ENCODE data around the gene OSCAR. TPM values are rescaled to one million over a fixed set of nuclear protein-coding genes. Genes with fewer than 3 reads are reported as not detected.

OSCAR gene
- total RNA-seq (2014; rRNA removed; shearing (Covaris generic)) = 0.06 and 2.2 TPM in 2 replicates

GRCh38 chr19:54100561-54100960 is at the start of gene OSCAR:
OSCAR (minus strand) TSS chr19:54100803; CDS start chr19:54100792, 11 bp downstream.
- no peak for DNase-seq (ENCODE audit: low spot score)

- no peak for DNase-seq (ENCODE audit: low spot score)
Measured at GRCh38 chr19:54149021-54149812, 48.6 kb upstream of the OSCAR start.

- DNase-seq (ENCODE audit: low spot score) = no peak
Measured at GRCh38 chr19:54148158-54148557, 47.6 kb upstream of the OSCAR start.

- no peak for DNase-seq (ENCODE audit: low spot score)
Measured at GRCh38 chr19:54147676-54148075, 47.1 kb upstream of the OSCAR start.

- no peak for DNase-seq (ENCODE audit: low spot score)
Measured at GRCh38 chr19:54145541-54146158, 45.0 kb upstream of the OSCAR start.

- no peak for DNase-seq (ENCODE audit: low spot score)
Measured at GRCh38 chr19:54142166-54142780, 41.7 kb upstream of the OSCAR start.

- DNase-seq (ENCODE audit: low spot score) = no peak
Measured at GRCh38 chr19:54141356-54141755, 40.8 kb upstream of the OSCAR start.

- no peak for DNase-seq (ENCODE audit: low spot score)
Measured at GRCh38 chr19:54138489-54139256, 38.1 kb upstream of the OSCAR start.

GRCh38 chr19:54137699-54138488 is 37.3 kb upstream of the OSCAR start, which contains the start of gene CNOT3:
CNOT3 (plus strand) TSS chr19:54137762; CDS start chr19:54142979, 5,217 bp downstream.
- DNase-seq (ENCODE audit: low spot score) = no peak

GRCh38 chr19:54136864-54137698 is 36.5 kb upstream of the OSCAR start:
- peak; percentile 100 for DNase-seq (ENCODE audit: low spot score)

GRCh38 chr19:54136086-54136863 is 35.7 kb upstream of the OSCAR start:
- no peak for DNase-seq (ENCODE audit: low spot score)

- no peak for DNase-seq (ENCODE audit: low spot score)
Measured at GRCh38 chr19:54133957-54134590, 33.5 kb upstream of the OSCAR start.

GRCh38 chr19:54133312-54133956 is 32.8 kb upstream of the OSCAR start:
- DNase-seq (ENCODE audit: low spot score) = no peak

- DNase-seq (ENCODE audit: low spot score) = no peak
Measured at GRCh38 chr19:54129617-54129996, 29.0 kb upstream of the OSCAR start.

GRCh38 chr19:54128796-54129616 is 28.4 kb upstream of the OSCAR start:
- DNase-seq (ENCODE audit: low spot score) = no peak

- DNase-seq (ENCODE audit: low spot score) = no peak
Measured at GRCh38 chr19:54128441-54128725, 27.8 kb upstream of the OSCAR start.

GRCh38 chr19:54127688-54128440 is 27.3 kb upstream of the OSCAR start:
- DNase-seq (ENCODE audit: low spot score) = no peak

Measured in H4 (cell line).